NCI-H2196 (cell line): Measurements from ENCODE around the gene TBXAS1.

ENCODE experiments used
- DNase-seq: peaks from one replicate; lab custom pipeline; 2025; ENCODE audit not compliant: unreplicated experiment; lab: John Stamatoyannopoulos, UW

TBXAS1 gene

DNA sequence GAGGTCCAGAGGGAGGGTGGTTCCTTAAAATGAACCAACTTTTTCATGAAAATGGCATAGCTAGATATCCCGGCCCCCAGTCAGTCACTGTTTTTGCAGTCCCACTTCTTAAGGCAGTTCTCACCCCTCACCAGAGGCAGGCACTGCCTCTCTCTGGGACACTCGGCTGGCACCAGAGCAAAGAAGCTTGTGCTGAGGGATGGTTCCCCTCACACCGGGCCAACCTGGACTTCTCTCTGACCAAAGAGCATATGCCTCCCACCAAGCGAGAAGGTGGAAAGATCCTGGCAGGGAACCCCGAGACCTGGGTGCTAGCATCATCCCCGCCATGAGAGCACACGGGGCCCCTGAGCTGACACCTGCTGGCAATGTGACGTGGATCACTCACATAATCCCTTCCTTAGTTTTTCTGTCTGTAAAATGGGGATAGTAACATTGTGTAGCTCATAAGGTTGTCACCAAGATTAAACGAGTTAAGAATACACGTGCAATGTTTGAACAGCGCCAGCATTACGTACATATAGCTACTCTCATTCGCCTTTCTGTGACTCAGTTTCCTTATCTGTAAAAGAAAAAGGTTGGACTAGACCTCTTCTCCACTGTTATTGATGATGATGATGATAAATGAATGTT, 145.2 kb downstream of the TBXAS1 start:
- DNase-seq, result no peak

DNA sequence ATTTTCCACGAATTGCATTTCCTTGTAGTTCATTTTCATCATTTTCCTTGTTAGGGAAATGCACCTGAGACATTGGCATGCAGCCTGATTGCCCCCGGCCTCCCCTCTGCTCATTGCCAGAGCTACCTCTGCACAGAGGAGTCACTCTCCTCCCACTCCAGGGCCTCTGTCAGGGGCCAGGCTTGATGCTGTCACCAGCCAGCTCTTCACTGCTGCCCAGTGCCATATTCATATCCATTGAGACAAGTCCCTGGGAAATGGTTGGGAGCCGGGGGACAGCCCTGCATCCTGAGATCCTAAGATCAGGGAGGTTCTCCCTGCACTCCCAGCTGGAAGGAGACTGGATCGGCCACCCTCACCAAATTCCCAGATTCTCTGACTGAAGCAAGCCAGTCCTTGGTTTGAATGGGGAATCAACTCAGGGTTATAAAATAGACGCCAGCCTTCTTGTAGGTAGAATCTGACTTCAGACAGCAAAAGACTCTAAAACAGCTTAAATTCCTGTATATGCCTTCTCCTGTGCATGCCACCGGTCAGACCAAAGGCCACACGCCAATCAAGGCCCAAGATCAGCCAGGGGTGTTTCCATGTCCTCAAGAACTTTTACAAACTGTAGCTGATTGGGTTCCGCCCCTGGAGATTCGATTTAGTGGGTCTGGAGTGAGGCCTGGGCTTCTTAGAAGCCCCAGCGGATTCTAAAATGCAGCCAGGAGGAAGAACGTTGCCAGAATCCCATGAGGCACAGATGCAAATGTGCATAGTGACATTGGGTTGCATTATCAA, 147.2 kb downstream of the TBXAS1 start:
- no peak for DNase-seq

- no peak for DNase-seq
Observed at GRCh38 chr7:139976838-139977656, 148.0 kb downstream of the TBXAS1 start.

- no peak for DNase-seq
Observed at GRCh38 chr7:139981511-139981895, 152.4 kb downstream of the TBXAS1 start.

DNA sequence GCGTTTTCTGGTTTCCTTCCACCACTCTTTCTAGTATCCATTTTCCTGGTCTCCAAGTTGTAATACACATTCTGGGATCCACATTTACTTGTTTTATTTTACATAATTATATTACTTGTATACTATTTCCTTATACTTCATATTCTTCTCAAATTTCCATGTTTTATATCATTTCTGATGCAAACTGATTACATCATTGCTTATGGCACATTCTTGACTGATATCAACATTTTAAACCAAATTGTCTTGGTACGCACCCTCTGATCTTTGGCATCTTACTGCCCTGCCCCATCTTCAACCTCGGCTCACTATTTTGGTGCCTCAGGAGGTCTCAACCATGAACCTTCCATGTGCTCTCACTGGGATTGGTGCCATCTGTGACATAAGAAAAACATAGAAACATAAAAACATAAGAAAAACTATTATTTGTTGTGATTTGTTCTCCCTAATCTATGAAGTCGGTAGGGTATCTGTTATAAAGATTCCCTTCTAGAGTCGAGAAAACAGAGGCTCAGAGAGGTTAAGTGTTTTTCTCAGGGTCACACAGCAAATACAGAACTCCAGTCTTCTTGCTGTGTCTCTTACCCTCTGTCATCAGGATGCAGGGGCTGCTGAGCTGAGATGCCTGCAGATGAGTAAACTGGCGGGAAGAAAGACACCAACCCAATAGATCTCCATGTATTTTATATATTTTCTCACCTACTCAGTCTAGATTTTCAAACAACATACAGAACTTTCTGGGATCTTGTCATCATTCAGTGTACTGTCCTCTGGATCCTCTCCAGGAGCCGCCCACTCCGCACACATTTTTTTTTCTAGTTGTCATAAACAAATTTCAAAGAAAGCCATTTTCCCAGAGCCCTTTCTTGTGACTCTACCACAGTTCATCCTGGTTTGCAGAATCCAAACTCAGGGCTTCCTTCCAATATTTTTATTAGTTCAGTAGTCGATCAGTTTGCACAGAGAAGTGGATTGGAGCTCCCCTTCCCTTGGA, 154.2 kb downstream of the TBXAS1 start:
- no peak for DNase-seq

GRCh38 chr7:139984642-139985539, 155.8 kb downstream of the TBXAS1 start:
- DNase-seq, result no peak

DNA sequence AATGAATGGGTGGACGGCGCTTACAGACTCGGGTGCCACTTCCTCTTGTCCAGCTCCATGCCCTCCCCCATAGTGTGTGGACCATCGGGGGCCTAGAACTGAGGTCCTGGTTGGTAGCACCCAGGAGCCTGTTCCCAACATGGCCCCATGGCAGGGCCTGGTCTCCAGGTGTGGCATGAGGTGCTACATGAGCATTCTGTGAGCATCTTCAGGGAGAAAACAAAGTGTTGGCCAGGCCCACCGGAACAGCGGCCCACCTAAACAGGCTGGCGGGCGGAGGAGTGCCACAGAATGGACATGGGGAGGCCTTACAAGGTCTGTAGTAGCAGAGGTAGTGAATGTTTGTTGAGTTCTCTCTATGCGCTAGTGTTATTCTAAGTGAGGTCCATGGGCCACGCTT, 156.7 kb downstream of the TBXAS1 start:
- DNase-seq, result no peak

GRCh38 chr7:139987691-139988516, 158.8 kb downstream of the TBXAS1 start:
- no peak for DNase-seq

- no peak for DNase-seq
Observed at GRCh38 chr7:139989366-139990141, 160.5 kb downstream of the TBXAS1 start.

- no peak for DNase-seq
Observed at GRCh38 chr7:139990142-139990535, 161.1 kb downstream of the TBXAS1 start.

DNA sequence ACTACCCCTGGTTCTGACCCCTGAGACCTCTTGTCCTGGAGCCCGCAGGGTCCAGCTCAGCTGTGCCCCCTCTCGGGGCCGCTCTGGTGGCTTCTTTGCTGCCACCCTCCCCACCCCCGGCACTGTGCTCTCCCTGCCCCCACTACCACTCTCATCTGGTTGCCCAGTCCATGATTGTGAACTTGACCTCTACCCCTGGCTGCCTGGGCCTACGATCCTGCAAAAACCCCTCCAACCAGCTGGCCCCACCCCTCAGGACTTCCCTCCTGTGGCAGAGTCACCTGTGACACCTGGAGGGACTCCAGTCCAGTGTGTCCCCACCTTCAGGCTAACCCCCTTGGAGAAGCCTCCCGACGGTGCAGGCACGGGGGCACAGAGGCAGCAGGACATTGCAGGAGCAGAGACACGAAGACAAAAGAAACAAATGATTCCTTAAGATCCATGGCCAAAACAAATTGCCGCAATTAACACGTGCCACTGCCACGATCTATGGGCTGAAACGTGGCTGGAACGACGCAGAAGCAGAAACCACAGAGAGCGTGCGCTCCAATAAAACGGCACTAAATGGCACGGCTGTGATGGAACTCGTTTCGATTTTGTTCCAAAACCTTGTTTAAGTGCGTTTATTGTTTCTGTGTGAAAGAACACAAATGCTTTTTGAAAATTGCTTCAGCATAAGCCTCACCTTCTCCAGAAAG, 161.7 kb downstream of the TBXAS1 start:
- no peak for DNase-seq

- no peak for DNase-seq
Observed at GRCh38 chr7:139991269-139991666, 162.2 kb downstream of the TBXAS1 start.

DNA sequence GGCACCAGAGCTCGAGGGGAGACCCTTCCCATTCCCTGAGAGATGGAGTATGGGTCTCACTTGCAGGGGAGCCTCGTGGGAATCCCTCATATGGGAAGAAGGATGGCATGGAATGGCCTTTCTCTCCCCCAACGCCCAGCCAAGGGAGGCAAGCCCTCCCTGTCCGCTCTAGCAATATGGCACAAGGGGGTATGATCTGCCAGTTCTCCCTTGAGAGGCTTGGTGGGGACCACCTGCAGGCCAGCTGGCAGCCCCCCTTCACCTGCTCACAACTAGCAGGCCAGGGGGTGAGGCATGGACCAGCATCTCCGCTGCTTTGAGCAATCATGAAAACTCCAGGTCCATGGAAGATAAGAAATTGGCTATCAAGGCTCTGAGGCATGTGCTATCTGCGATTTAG, 162.8 kb downstream of the TBXAS1 start:
- DNase-seq, result no peak

DNA sequence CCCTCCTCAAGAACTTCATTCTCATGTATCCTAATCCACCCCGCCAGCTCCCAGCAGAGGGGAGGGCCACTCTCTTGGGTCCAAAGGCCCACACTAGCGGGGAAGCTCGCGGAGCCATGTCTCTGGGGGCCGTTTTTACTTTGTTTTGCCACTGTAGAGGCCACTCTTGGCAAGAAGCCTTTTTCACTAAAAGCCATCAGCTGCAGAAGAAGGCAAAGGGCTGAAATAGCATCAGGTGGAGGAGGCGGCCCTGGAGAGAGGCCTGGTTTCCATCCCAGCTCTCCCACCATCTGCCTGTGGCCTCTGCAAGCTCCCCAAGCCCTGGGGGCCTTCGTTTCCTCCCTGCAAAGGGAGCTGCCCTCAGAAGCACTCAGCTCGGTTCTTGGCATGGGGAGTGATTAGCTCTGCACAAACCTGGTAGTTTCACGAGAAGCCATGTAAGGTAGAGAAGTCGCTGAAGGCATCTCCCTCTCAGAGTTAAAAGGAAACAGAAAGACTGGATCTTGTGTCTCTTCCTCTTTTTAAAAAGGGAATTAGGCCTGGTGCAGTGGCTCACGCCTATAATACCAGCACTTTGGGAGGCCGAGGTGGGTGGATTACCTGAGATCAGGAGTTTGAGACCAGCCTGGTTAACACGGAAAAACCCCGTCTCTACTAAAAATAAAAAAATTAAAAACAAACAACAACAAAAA, 163.4 kb downstream of the TBXAS1 start:
- no peak for DNase-seq

GRCh38 chr7:139993169-139993568, 164.1 kb downstream of the TBXAS1 start:
- DNase-seq, result no peak

GRCh38 chr7:139993592-139993991, 164.5 kb downstream of the TBXAS1 start:
- no peak for DNase-seq

DNA sequence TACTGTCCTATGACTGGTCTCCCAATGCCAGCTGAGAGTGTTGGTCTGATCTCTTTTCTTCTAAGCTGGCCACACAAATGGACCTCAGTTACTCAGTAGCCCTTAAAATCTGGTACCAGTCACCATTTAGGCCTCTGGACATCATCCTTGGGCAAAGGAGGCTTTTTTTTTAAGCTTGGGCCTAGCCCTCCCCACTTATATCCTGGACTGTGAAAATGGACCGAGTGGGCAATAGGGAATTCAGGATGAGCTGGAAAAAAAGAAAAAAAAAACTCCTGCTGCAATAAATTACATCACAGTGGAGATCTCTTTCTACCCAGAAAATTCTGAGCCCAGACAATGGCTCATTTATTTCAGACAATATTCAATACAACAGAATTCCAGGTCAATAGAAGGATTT, 165.3 kb downstream of the TBXAS1 start:
- DNase-seq, result no peak
